Measurements from ENCODE around the gene UBE2E2.

Gene UBE2E2

DNA sequence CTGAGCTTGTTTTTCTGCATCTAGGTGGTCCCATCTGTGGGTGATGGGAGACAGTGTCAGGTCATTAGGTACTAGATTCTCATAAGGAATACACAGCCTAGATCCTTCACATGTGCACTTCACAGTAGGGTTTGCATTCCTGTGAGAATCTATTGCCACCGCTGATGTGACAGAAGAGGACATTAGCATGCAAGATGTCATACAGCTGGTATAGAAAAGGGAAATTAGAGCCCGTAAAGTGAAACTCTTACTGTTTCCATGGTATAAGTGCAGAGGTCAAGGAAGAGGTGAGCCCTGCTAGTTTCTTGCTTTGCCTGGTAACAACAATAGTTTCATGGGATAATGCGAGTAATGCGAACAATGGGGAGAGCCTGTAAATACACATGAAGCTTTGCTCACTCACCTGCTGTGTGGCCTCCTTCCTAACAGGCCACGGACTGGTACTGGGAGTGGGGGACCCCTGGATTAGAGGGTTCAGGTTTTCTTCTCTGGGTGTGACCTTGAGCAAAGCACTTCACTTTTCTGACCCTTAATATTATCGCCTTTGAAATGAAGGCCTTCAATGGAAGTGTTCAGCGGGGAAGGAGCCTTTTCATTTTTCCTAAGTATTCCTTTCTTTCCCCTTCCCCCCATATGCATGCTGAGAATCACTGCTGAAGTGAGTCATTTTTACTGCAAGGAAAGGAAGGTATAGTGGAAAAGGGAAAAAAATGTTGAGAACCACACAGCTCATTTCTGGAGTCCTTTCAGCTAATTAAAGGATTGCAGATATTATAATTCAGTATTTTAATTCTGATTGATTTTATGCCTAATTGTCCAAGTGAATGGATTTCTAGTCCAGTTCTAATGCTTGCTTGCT is 286.4 kb downstream of the UBE2E2 start:
- DNase-seq: no peak

DNA sequence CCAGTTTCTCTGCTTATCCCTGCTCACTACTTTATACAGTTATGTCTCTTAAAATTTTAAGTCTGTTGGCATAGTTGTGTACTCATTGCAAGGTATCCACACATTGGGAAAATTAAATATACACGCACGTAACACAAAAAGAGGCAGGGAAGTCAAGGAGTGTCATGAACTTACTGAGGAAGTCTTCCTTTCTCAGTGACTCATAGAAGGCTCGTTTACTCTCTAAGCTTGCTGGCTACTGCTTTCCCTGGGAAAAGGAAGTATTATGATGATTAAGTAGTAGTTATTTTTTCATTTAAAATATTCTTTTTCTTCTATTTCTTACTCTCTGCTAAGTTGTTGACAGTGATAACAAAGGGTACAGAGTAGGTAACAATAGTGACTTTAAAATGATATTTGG is 287.3 kb downstream of the UBE2E2 start:
- no peak for DNase-seq

DNA sequence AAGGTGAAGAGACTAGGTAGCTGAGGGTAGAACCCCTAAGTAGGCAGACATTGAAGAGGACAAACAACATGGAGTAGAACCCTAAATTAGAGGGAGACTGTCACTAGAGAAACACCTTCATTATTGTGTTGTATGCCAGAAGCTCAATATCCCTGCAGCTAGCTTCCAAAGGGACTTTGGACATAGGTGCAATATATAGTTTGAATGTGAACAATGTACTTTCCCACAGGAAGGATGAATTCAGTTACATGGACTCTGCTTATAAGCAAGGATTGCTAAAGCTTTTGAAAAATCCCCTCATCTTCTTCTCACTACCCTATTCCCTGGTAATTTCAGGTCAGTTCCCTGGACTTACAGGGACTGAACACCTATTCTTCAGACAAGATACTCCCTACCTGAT is 288.9 kb downstream of the UBE2E2 start:
- no peak for DNase-seq

DNA sequence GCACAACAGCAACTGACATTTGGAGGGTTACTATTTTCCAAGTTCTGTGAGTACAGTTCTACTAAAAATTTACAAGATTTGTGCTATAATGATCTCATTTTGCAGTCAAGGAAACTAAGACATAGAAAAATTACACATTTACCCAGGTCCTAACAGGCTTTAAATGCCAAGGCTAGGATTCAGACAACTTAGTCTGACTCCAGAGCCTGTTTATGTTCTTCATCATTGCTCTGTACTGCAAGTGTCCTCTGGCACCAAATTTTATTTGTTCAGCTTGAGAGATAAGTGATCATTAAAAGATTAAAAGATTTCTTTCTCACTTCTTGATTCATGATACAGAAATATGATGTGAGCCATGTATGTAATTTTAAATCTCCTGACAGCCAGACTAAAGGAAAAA is 290.8 kb downstream of the UBE2E2 start:
- no peak for DNase-seq

DNA sequence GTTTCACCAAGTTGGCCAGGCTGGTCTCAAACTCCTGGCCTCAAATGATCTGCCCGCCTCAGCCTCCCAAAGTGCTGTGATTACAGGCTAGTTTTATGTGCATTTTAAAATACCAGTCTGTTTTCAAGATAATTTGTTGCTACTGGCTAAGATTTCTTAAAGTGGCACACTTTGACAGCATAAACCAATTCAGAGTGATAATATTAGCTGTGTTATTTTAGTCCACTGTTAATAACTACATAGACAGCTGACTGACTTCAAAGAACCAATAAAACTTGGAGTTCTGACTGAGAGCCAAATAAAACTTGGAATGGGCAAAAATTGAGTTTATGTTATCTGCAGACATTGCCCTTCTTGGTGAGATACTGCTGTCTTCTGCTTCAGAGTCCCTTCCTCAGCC is 291.8 kb downstream of the UBE2E2 start:
- no peak for DNase-seq

DNA sequence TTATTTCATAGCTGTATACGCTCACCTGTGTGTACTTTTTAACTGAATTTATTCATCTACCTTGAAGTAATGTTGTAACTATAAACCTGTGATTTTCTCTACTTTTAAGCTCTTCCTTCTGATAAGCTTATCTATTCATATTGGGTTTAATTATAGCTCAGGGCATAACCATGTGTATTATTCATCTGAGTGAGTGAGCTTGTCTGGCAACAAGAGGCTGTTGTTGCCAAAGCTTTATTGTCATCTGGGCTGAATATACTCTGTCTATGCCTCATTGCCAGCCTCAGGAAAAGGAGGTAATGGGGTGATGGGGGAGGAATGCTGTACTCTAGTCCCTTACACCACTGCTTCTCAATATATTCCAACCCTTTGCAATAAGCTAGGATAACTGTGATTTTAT is 292.4 kb downstream of the UBE2E2 start:
- no peak for DNase-seq

DNA sequence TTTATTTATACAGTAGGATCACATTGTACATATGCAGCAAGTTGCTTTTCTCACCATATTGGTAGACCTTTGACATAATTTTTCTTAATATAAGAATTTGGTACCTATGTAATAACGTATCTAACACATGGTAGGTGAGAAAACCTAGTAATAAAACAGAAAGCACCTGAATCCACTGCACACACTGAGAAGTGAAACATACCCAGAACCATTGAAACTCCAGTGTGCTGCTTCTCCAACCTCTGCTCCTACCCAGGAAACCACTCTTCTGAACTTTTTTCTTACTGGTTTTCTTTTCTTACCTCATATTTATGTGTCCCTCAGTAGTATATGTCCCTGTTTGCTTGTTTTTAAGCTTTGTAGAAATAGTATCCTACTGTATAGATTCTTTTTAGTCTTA is 293.0 kb downstream of the UBE2E2 start:
- no peak for DNase-seq

DNA sequence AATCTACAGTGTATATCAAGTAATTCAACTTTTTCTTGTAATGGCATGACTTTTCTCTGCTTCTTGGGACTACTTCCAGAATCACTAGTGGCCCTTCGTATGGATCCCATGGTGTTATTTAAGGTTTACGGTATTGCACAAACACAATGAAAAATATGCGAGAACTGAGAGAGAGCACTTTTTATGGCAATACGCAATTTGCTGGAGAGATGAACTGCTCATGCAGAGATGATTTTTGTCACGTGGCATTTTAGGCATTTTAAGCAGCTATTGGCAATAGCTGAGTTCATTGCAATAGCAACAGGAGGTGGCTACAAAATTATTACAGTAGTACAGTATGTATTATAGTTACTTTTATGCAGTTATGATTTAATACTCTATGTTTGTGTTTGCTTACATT is 294.0 kb downstream of the UBE2E2 start:
- DNase-seq: no peak

DNA sequence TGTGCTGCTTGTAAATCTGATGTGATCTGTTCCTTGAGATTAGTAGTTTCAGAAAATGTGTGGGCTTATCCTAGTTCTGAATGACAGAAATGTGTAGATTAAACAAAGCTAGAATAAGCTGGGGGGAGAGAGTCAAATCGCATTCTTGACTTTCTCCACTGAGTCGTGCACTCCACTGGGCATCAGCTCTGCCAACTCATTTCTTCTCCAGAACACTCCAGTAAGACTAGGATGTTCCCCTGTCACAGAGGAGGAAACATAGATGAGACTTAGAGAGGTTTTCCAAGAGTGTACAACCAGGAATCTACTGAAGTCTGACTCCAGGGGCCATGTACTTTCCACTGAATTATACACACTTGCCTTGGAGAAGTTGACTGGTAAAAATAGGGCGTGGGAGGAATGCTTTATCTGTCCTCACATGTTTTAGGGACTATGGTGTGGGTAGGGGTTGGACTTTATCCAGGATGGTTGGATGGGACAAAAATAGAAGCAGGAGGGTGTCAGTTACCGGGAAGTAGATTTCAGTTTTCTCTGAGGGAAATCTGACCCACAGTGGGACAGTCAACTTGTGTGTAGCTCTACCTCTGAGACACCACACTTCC is 298.2 kb downstream of the UBE2E2 start:
- DNase-seq: no peak

DNA sequence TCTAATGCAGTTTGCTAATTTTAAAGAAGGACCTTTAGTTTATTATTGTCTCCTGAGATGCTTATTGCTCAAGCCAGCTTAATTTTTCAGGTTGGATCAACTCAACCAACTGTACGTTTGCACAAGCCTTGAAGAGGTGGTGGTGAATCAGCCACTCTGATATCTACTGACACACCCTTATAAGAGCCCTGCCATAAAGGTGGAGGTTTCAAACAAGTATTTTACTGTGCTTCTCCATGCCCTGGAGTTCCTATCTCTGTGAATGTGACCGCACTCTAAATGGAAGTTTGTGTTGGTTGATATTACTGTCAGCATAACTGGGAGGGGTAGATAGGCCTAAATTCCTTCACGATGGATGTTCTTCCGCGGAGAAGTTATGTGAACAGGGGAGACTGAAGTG is 305.3 kb downstream of the UBE2E2 start:
- DNase-seq: no peak

DNA sequence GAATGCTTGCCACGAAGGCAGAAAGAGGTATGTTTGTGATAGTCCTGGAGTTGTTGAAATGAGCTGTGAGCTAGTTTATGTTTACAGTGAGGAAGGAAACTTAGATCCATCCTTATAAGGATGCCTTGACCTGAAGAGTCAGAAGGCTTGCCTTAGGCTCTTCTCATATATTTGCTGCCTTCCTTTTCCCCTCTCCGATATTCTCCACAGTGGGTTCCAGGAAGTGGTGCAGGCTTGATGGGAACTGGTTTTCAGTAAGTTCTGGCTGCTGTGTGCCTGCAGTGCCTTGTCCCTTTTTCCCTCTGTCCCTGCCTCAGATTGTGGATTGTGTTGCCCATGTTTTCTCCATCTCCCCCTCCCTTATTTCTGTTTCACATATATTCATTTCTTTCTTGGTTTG is 315.3 kb downstream of the UBE2E2 start:
- no peak for DNase-seq

DNA sequence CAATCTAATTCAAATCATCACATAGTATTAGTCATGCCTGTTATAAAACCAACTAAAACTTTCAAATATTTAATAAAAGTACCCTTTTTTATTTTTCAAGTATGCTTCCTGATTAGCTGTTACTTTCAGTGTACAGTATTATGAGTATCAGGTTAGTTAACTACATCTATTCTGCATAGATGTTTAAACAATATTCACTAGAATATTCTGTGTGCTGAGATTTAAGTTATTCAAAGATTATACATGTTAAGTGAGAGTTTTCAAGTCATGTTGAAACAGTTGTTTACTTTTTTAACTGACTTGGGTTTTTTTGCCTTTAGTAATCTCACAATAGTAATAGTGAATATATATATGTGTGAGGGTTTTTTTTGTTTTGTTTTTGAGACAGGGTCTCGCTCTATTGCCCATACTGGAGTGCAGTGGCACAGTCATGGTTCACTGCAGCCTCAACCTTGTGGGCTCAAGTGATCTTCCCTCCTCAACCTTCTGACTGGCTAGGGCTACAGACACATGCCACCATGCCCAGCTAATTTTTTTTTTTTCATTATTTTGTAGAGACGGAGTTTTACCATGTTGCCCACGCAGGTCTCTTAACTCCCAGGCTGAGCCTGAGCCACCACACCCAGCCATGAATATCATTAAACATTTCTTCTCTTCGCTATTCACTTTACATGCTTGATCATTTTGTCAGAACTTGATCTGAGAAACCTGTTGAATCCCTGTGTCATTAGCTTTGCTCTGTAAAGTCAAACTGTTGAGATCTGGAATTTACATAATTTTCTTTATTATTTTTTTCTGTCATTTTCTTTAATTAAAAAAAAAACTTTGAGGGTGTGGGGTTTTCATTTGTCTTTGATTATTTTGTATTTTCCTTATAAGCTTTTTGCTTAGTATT is 316.4 kb downstream of the UBE2E2 start:
- DNase-seq: no peak

DNA sequence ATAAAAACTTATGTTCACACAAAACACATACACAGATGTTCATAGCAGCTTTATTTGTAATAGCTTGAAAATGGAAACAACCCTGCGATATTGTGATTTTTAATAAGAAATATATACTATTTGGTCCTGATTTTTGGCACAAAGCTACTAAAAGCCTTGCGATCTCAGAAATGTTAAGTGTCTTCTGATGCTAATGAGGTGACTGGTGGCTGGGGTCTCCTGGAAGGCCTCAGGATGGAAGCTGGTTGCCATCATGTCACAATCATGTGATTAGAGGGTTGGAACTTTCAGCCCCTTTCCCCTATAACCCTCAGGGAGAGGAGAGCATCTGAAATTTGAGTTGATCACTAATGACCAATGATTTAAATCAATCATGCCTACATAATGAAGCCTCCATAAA is 324.2 kb downstream of the UBE2E2 start:
- DNase-seq: no peak

DNA sequence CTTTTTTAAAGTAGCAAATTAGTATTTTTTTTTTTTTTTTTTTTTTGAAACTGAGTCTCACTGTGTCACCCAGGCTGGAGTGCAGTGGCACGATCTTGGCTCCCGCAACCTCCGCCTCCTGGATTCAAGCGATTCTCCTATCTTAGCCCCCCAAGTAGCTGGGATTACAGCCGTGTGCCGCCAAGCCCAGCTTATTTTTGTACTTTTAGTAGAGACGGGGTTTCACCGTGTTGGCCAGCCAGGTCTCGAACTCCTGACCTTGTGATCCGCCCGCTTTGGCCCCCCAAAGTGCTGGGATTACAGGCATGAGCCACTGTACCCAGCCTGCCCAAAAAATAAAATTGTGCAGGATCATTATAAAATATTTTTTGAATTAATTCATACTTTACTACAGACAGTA is 330.5 kb downstream of the UBE2E2 start:
- DNase-seq: no peak

DNA sequence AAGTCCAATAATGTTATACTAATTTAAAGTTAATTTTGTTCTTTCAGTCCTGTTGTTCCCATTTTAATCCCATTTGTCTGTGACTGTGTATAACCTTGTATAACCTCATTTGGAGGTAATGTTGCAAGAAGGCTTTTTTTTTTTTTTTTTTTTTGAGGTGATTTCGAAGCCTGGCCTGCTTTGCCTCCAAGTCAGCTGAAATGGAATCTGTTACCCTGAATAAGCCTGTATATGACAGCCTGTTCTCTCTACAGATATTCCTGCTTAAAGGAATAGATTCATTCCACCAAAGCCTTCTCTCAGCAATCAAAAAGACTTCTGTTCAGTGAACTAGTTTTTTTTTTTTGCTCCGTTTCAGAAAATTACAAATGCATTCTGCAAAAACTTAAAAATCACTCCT is 330.9 kb downstream of the UBE2E2 start:
- no peak for DNase-seq

DNA sequence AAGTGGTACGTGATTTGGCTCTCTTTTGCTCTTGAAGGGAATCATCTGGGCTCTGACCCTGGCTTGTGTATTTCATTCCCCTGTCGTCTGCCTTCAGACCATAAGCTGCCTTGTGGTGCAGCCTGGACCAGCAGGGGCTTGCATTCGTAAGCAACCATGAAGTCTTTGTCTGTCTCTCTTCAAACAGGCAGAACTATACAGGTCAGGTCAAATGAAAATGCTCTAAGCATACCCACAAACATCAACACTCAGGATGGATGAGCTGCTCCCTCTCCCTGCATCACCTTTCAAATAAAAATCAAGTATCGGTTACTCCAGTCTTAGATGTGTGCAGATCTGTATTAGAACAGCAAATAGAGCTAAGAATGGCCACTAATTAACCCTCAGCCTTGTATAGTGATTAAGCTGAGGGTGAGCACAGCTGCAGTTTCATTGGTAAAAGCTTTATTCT is 334.0 kb downstream of the UBE2E2 start:
- DNase-seq: no peak

DNA sequence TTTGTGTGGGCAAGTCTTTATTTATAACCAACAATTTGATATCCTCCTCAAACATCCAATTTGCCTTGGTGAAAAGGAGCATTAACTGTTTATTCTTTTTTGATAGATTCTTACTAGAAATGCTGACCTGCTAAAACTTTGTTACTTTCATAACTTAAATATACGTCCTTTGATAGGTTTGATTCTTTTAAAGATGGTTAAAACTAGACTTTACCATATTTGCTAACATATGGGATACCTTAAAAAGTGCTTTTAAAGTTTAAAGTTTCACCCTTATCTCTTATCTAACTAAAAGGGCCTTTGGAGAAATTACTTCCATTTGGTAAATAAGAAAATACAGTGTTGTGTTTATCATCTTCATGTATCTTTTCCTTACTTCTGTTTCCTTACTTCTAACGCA is 336.1 kb downstream of the UBE2E2 start:
- no peak for DNase-seq

DNA sequence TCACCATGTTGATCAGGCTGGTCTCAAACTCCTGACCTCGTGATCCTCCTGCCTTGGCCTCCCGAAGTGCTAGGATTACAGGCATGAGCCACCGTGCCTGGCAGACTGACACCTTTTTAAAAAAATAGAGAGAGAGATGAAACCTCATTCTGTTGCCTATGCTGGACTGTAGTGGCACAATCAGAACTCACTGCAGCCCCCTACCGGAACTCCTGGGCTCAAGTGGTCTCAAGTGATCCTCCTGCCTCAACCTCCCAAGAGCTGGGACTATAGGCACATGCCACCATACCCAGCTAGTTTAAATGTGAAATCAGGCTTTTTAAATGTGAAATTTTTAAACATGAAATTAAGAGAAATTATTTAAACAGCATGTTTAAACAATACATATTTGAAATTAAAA is 337.5 kb downstream of the UBE2E2 start:
- no peak for DNase-seq

DNA sequence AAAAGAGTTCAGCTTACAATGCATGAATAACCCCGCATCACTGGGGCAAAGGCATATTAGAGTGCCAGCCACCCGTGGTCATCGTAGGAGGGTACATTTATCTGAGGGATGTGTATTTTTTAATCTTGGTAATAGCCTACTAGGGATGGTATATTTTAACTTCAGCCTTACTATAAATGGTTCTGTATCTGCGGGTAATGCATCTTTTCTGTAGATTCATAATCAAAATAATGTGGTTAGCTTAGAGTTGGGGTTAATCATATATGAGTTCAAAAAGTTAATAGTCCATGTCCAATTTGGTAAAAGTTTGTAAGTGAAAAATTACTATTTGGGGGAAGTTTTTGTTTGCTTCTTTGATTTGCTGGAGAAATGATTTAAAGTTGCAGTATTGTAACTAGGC is 339.0 kb downstream of the UBE2E2 start:
- no peak for DNase-seq

DNA sequence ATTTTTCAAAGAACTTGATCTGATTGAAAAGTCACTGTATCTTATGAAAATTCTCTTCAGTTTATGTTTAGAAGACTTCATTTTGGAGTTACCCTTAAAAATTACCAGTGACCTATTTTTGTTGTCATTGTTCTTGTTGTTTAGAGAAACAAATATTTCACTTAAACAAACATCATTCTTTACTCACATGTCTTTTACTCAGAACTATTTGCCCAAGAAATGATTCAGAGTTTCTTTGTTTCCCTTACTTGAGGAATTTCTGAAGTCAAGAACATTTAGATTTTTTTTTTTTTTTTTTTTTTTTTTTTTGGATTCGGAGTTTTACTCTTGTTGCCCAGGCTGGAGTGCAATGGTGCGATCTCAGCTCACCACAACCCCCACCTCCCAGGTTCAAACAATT is 343.1 kb downstream of the UBE2E2 start:
- DNase-seq: no peak

DNA sequence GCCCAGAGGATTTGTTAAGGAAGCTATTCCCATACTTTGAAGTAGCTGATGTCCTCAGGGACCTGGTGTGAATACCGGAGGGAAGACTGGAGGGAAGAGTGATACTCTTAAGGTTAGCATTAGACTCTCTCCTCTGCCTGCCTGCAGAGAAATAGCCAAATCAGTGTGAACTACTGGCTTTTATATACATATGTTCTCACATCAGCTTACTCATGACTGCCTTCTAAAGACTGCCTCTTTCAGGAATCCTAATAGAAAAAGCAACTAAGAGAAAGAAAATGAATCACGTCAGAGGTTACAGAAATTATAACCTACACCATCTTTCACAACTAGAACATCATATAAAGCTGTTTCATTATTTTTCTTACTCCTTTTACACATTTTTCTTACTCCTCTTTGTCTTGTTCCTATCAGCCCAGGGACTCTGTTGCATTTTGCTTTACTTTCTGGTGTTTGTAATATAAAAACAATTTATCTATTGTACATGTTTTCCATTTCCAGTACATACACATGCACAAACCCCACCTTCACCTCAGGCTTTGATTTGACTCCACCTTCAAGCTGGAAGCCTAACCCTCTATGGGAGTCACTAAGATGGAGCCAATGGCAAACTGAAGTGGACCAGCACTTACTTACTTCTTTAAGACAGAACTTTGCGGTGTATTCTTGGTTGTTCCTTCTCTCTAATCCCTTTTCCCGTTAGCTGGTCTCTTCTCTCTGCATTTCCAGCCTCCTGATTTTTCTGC is 345.0 kb downstream of the UBE2E2 start:
- no peak for DNase-seq

DNA sequence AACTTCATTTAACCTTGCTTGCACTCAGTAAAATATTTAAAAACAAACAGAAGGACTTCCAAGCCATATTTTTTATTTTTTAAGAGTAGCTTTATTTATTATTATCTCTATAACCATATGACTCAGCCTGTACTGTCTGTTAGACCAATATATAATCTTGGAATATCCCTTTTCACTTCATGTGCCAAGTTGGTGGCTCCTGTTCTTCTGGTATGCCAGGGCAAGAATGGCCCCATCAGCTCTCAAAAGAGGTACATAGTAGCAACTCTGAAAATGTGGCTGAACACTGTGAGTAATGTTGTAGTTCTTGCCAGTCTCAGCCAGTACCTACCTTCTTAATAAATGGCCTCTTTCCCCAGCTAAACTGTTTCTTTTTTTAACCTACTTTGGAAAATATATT is 345.6 kb downstream of the UBE2E2 start:
- no peak for DNase-seq

All from NCI-H2107 (cell line).